ENCODE measurements around the gene SEL1L2.

Gene SEL1L2

DNA sequence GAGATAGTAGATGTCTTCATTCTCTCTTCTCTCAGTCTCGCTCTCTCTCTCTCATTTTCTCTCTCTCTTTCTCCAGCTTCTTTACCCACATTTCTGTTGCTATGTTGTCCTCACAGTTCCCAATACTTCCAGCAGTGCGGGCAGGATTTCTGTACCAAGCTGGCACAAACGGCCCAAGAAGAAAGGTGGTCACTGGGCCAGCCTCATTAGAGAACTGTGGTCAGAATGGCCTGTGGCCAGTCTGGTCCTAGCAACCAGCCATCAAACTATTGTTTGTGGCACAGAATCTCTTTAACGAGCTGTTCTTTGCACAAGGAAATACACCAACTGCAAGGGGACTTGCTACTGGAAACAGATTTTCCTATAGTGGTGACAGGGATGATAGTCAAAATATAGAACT lies 81.3 kb downstream of the SEL1L2 start:
- TF ChIP-seq POLR2A (IDR thresholded peaks at IDR 0.05; ENCODE audit: low read length) (no peak), GATA1 (IDR thresholded peaks at IDR 0.05; ENCODE audit: low read depth, low read length) (no peak)
- DNase-seq, result no peak

DNA sequence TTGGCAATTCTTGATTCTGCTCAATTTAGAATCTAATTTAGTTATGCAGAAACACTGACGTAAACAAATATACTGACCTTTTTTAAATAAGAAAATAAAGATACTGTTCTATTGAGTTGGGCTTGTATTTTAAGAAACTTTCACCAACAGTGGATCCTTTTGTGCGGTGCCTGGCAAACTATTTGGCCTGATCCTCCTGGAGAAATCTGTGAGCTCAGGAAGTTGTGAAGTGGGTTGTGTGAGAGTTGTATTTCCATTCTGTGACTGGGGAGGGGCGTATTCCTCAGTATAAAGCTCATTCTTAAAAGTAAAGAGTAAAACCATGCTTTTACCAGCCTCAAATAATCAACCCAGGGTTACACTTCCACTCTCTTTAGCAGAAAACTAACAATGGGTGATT lies 85.6 kb downstream of the SEL1L2 start:
- no peak for TF ChIP-seq POLR2A (IDR thresholded peaks at IDR 0.05; ENCODE audit: low read length)
- no peak for TF ChIP-seq GATA1 (IDR thresholded peaks at IDR 0.05; ENCODE audit: low read depth, low read length)
- no peak for DNase-seq

DNA sequence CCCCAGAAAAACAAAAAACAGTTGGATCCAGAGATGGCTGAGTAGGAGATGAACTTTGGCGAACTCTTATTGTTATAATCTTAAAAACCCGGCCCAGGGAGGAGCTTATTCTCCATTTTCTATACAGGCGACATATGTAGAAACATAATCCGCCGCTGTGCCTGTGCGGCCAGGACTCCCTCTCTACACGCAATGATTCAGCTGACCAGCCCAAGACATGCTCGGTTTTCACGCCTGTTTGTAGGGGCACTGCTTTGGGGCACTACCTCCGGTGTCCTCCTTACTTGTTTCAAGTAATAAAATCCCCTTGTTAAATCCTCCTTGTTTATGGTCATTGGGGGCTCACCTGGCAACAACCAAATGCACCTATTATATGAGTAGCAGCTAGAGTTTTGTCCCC lies 89.9 kb downstream of the SEL1L2 start:
- TF ChIP-seq POLR2A (IDR thresholded peaks at IDR 0.05; ENCODE audit: low read length), result no peak
- no peak for DNase-seq

DNA sequence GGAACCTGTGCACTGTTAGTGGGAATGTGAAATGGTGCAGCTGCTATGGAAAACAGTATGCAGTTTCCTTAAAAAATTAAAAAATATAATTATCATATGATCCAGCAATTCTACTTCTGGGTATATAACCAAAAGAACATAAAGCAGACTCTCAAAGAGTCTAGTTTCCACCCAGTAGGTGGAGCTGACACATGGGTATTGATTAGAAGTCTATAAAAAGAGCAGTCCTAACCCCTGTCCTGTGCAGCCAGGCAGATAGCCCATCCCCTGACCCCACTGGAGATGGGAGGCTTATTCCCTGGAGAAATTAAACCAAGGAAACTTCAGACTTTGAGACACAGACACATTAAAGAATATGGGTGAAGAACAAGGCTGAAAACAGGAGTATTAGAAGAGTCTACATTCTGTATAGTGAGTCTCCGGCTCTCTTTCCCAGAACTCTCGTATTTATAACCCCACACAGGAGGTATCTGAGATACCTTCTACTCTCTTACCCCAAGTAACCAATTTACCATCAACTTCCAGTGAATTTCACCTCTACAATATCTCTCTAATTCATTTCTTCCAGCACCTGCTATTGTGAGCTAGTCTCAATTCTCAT lies 92.3 kb downstream of the SEL1L2 start:
- no peak for TF ChIP-seq POLR2A (IDR thresholded peaks at IDR 0.05; ENCODE audit: low read length)
- no peak for TF ChIP-seq GATA1 (IDR thresholded peaks at IDR 0.05; ENCODE audit: low read depth, low read length)

DNA sequence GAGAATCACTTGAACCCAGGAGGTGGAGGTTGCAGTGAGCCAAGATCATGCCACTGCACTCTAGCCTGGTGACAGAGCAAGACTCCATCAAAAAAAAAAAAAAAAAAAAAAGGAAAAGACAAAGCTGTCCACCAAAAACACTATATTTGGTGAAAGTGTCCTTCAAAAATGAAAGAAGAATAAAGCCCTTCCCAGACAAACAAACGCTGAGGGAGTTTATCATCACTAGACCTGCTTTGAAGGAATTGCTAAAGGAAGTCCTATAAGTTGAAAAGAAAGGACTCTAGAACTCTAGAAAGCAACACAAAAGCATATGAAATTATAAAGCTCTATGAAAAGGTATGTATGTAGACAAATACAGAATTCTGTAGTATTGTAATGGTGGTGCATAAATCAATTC lies 98.8 kb downstream of the SEL1L2 start:
- no peak for DNase-seq
- no peak for TF ChIP-seq GATA1 (IDR thresholded peaks at IDR 0.05; ENCODE audit: low read depth, low read length)

More for the DNA sequence above, 92.3 kb downstream of the SEL1L2 start:
- DNase-seq, result no peak

DNA sequence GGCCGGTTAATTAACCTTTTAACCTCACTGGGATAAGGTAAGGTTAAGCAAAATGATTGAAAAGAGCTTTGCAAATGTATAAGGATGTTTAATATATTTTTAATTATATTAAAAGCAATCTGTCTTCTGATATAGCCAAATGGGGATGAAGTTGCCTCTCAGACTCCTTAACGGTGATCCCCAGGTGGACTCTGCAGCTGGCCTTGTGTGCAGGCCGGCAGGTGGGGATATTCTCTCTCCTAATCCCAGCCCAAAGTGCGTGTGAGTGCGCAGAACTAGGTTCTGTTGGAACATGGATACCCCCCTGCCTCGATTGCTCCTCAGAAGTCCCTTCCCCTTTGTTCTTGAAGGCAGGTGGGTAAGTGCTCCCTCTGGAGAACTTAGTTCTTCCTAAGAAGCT lies 105.6 kb downstream of the SEL1L2 start:
- no peak for TF ChIP-seq GATA1 (IDR thresholded peaks at IDR 0.05; ENCODE audit: low read depth, low read length)
- no peak for TF ChIP-seq POLR2A (IDR thresholded peaks at IDR 0.05; ENCODE audit: low read length)
- DNase-seq, result no peak

DNA sequence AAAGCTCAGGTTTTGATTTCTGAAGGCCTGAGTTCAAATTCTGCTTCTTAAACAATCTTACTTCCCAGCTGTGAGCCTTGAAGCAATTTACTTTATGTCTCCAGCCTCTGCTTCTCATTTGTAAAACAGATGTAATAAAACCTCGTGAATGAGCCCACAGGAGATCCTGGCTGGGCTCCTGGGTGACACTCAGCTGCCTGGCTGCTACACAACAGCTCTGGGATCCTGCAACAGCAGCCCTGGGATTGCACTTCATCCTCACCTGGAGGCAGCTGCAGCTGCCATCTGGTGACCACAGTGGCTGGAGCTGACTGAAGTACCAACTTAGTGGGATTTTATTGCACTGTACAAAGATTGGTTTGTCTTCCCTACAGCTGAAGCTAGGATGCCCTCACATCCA lies 107.0 kb downstream of the SEL1L2 start:
- TF ChIP-seq POLR2A (IDR thresholded peaks at IDR 0.05; ENCODE audit: low read length) (no peak), GATA1 (IDR thresholded peaks at IDR 0.05; ENCODE audit: low read depth, low read length) (no peak)
- no peak for DNase-seq

DNA sequence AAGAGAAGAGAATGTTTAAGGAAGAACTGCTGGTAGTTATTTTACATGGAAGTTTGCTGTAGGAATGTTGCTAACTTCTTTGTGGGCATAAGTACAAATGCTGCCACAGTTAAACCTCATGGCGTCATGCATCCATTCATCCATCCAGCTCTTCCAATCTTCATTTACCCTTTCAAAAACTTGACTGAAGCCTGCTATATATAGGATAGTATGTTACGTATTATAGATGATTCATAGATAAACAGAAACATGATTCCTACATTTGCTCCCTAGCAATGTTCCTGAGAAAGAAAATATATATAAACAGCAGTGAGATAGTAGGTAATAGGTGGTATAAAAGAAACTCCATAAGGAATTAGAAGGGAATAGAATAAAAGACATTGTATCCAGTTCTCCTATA lies 111.8 kb downstream of the SEL1L2 start:
- no peak for DNase-seq
- no peak for TF ChIP-seq GATA1 (IDR thresholded peaks at IDR 0.05; ENCODE audit: low read depth, low read length)

DNA sequence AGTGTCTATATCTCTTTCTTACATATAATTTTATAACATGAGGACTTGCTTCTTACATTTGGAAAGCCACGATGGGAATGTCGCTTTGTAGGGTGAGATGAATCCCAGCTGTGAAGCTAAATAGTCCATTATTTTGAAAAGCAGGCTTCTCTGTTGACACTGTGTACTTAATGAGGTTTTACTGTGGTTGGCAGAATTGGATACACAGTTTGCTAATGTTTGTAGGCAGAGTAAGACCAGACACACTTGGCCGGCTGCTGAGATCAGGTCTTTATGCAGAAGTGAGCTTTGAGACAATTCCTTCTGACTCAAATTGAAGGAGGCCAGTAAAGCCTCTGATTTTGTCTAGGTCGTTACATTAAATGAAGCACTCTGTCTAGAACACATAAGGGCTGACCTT lies 112.6 kb downstream of the SEL1L2 start:
- TF ChIP-seq GATA1 (IDR thresholded peaks at IDR 0.05; ENCODE audit: low read depth, low read length) (no peak), POLR2A (IDR thresholded peaks at IDR 0.05; ENCODE audit: low read length) (no peak)
- no peak for DNase-seq

DNA sequence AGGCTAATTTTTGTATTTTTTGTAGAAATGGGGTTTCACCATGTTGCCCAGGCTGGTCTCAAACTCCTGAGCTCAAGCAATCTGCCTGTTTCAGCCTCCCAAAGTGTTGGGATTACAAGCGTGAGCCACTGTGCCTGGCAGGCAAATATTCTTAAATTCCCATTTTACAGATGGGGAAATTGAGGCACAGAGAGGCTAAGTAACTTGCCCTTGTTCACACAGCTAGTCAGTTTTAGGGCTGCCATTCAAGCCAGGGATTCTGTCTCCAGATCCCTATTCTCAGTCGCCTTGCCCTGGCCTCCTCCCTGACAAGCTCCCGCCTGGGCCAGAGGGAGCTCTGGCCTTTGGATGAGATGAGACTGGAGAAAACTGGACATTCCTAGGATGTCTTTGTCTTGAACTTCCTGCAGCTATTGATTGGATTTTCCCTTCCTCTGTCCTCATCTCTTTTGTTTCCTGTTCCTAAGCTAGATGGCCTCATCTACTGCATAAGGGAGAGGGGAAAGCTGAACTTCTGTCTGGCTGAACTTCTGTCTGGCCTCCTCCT lies 115.1 kb downstream of the SEL1L2 start:
- TF ChIP-seq GATA1 (IDR thresholded peaks at IDR 0.05; ENCODE audit: low read depth, low read length) (no peak), POLR2A (IDR thresholded peaks at IDR 0.05; ENCODE audit: low read length) (no peak)
- DNase-seq, result no peak

DNA sequence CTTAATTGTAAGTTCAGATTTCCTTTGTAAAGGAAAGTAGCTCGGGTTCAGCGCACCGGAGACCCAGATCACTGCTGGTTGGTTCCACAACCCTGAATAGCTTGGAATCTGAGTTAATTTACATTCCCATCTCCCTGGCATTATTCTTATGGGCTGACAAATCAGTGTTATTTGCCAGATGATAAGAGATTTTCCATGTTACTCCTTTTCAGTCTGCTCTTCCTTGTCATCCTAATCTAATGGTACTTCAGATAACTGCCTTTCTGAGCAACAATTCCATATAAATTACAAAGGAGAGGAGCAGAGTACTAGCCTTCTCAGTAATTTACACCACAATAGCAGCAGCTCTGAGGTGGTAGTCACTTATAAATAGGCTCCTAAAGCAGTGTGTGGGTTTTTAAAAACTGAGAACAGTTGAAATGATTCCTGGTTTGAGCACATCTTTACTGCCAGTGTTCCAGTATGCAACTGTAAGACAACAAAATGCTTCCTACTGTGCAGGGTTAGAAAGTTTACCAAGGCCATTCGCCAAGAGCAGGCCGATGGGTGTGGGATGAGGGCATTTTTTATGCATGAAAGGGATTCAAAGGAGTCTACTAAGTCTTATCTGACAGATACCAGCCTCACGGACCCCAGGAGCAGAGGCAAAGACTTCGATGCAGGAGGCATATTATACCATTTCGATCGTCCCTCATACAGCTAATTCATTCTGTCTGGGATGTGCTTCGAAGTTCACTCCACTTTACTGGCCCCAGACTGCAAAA lies 115.8 kb downstream of the SEL1L2 start:
- no peak for DNase-seq
- TF ChIP-seq POLR2A (IDR thresholded peaks at IDR 0.05; ENCODE audit: low read length), result no peak
- no peak for TF ChIP-seq GATA1 (IDR thresholded peaks at IDR 0.05; ENCODE audit: low read depth, low read length)

DNA sequence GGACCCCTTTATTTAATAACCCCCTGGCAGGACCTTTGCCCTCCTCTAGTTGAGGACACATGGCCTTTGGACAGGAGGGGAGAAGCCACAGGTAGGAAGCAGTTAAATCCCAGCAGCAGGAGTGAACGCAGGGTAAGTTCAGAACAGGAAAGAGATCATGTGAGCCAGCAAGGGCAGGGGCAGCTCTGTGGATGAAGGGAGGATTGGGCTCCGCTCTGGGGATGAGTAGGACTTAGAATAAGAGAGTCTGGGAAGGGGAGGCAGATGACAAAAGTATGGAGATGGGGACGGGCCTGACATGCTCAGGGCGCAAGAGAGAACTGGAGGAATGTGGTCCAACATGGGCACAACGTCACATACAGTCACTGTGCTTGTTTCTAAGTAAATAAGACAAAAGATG lies 116.6 kb downstream of the SEL1L2 start:
- no peak for TF ChIP-seq POLR2A (IDR thresholded peaks at IDR 0.05; ENCODE audit: low read length)
- TF ChIP-seq GATA1 (IDR thresholded peaks at IDR 0.05; ENCODE audit: low read depth, low read length), result no peak
- no peak for DNase-seq

DNA sequence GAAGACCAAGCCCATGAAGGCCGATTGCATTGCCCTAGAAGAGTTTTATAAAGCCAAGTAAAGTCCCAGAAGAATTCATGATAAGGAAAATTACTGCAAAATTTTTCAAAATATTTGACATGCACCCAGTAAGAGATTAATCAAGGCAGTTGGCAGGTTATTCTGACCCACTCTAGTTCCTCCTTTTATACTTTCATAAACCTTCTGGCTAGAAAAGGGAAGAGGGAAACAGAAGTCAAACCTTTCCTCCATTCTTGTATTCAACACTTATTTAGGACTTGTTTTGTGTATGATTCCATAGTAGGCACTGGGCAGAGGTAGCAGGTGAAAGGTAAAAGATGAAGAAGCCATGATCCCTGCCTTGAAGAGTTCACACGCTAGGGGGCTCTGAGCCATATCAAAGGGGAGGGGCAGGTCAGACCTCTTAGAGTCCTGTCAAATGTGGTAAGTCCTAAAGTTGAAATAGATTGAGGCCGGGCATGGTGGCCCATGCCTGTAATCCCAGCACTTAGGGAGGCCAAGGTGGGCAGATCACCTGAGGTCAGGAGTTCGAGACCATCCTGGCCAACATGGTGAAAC lies 120.2 kb downstream of the SEL1L2 start:
- TF ChIP-seq GATA1 (IDR thresholded peaks at IDR 0.05; ENCODE audit: low read depth, low read length) (no peak), POLR2A (IDR thresholded peaks at IDR 0.05; ENCODE audit: low read length) (no peak)
- DNase-seq, result no peak

DNA sequence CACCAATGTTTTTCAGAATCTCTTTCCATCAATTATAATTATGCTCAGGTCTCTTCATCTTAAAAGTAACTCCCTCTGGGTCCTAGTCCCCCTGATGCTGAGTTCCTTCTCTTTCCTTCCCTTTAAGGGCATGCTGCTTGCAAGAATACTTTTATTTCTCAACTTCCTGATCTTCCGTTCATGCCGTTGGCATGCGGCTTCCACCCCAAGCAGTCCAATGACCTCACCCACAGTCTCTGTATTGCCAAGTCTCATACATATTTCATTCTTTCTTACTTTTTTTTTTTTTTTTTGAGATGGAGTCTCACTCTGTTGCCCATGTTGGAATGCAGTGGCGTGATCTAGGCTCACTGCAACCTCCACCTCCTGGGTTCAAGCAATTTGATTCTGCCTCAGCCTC lies 122.1 kb downstream of the SEL1L2 start:
- TF ChIP-seq GATA1 (IDR thresholded peaks at IDR 0.05; ENCODE audit: low read depth, low read length) (no peak), POLR2A (IDR thresholded peaks at IDR 0.05; ENCODE audit: low read length) (no peak)
- no peak for DNase-seq

Data from erythroblast (primary cell).